Adrenal gland (tissue), 12 donors: ENCODE measurements around the gene PIMREG. TPM values are rescaled to one million over a fixed set of nuclear protein-coding genes. Genes with fewer than 3 reads are reported as not detected.

Source experiments
- DNase-seq, 7 donors: peaks; one replicate each; pipeline ENCODE4 v3.0.0-alpha.2; 2019 to 2020
- H3K27ac ChIP-seq, 5 donors: fragments of 200-600 bp; sonication (generic) in 4 of 5; 1 replicate in 3 of 5; 2 replicates in 2 of 5; pipeline versions ENCODE4 v1.5.1 to v1.8.0; 2016 to 2020; ENCODE audit warnings: mild to moderate bottlenecking in 1 of 5
- H3K27me3 ChIP-seq: fragments of 200-600 bp; 2 replicates; pipeline ENCODE4 v1.8.0; 2021
- H3K36me3 ChIP-seq, 2 donors: fragments of 200-600 bp; replicated peaks in 1 of 2; 1 replicate in 1 of 2; 2 replicates in 1 of 2; pipeline versions ENCODE4 v1.5.1 to v1.8.0; 2018 to 2022
- H3K4me1 ChIP-seq, 2 donors: fragments of 200-600 bp; replicated peaks in 1 of 2; 1 replicate in 1 of 2; 2 replicates in 1 of 2; pipeline versions ENCODE4 v1.5.1 to v1.8.0; 2018 to 2021
- H3K4me3 ChIP-seq, 4 donors: fragments of 200-600 bp; sonication (generic) in 3 of 4; one replicate each; pipeline ENCODE4 v1.5.1; 2016 to 2018
- H3K9me3 ChIP-seq, 3 donors: fragments of 200-600 bp; sonication (generic) in 1 of 3; replicated peaks in 1 of 3; 1 replicate in 2 of 3; 2 replicates in 1 of 3; pipeline versions ENCODE4 v1.5.1 to v1.8.0; 2016 to 2021
- CTCF ChIP-seq, 6 experiments: fragments of 450-650 bp in 4 of 6; fragments of 200-600 bp in 2 of 6; sonication (generic) in 1 of 6; IDR thresholded peaks; 1 replicate in 5 of 6; 2 replicates in 1 of 6; pipeline versions ENCODE4 v1.5.1 to v1.8.0; 2016 to 2021; ENCODE audit warnings: antibody characterized with exemption in 6 of 6, mild to moderate bottlenecking in 2 of 6, moderate library complexity in 1 of 6
- POLR2A ChIP-seq, 2 donors: fragments of 450-650 bp; IDR thresholded peaks; one replicate each; pipeline ENCODE4 v1.6.1; 2017; ENCODE audit warnings: antibody characterized with exemption in 2 of 2, mild to moderate bottlenecking in 2 of 2, moderate library complexity in 1 of 2
- WGBS, 4 donors: extraction: QIAGEN DNeasy Blood & Tissue Kit in 2 of 4; methylation state at CpG; one replicate each; pipeline versions ENCODE4 v1.1.5 to v1.1.7; 2013 to 2017; 5-methylcytosine and 5-hydroxymethylcytosine counted together
- intact Hi-C, 2 donors: fragments of 100-400 bp; cut with DNase I; formaldehyde crosslinking; loops; one replicate each; pipeline versions ENCODE4 v1.14.1 to v1.15.0; 2022 to 2023
- polyA plus RNA-seq, 3 donors: library from polyadenylated mRNA; stranded (reverse); fragments of 200-250 nt in 2 of 3; fragments of 350-450 nt in 1 of 3; fragmentation: Illumina TruSeq in 1 of 3; extraction: RNeasy Lipid Tissue Mini Kit (QIAGEN cat#74804) in 1 of 3; gene quantifications; one replicate each; pipeline ENCODE4 v1.2.3, GENCODE V29; 2013 to 2014
- total RNA-seq, 9 donors: library from RNA; depleted of rRNA in 4 of 9; stranded (reverse); fragments of >200 nt in 4 of 9; fragments of 120-200 nt in 1 of 9; fragmentation: NEBNext Ultra II Directional in 1 of 9; extraction: Animal tissue kit (Norgen Biotek cat#: 25700) in 1 of 9; gene quantifications; one replicate each; pipeline versions ENCODE4 v1.1.0 to v1.2.4, GENCODE V29; 2013 to 2023
- donor health status: healthy with polysubstance abuse.
- donor health status: Bipolar disorder and iron deficiency.
- donor health status: DM: yes; HTN: yes; CAD: no.
- donor health status: DM: no; HTN: no; CAD: no.
- donor health status: DM: no; HTN: no; CAD: no.
- donor health status: DM: yes; HTN: yes; CAD: no.

The PIMREG gene
- total and polyA plus RNA-seq, 12 donors = 0.72 to 8.4 (median 2.5) TPM

GRCh38 chr17:6420173-6420641 is 24.0 kb upstream of the PIMREG start:
- Histone ChIP-seq H3K27me3 (no peaks in the 10 kb centered on the region), H3K36me3 (no peaks in the 10 kb centered on the region), H3K4me3 (no peak overlapping the region), H3K27ac (no peak overlapping the region), H3K4me1 (no peaks in the 10 kb centered on the region), H3K9me3 (no peaks in the 10 kb centered on the region)
- TF ChIP-seq POLR2A (IDR thresholded peaks at IDR 0.05) (no peak), CTCF (IDR thresholded peaks at IDR 0.05) (peak in 1 of 6 experiments; percentile 16)
- intact Hi-C loops = loop anchor here in 1 of 2 donors (10.0 kb wide), 1 partner anchor 715 kb away; no protein-coding TSS in a partner anchor
- DNase-seq = peak in 1 of 7 donors; percentile 13
- WGBS, 4 donors = 22 to 33% (median 27%) methylated on average over 7 to 13 of the region's 13 CpGs

GRCh38 chr17:6421700-6422604 is 22.3 kb upstream of the PIMREG start:
- intact Hi-C loops = loop anchor here in 1 of 2 donors (1.0 to 10.0 kb wide), 2 partner anchors 717 to 832 kb away; no protein-coding TSS in a partner anchor
- Histone ChIP-seq H3K27ac (no peak overlapping the region), H3K27me3 (no peaks in the 10 kb centered on the region), H3K9me3 (no peaks in the 10 kb centered on the region), H3K4me1 (no peaks in the 10 kb centered on the region), H3K4me3 (no peak overlapping the region), H3K36me3 (no peaks in the 10 kb centered on the region)
- 24 to 57% (median 25%) methylated on average over 2 to 13 of the region's 13 CpGs for WGBS, 4 donors
- peak; percentile 76 to 90 (median 83) for DNase-seq
- TF ChIP-seq CTCF (IDR thresholded peaks at IDR 0.05) (peak; percentile 78 to 90 (median 86)), POLR2A (IDR thresholded peaks at IDR 0.05) (no peak)

GRCh38 chr17:6422654-6423241 is 21.5 kb upstream of the PIMREG start:
- TF ChIP-seq CTCF (IDR thresholded peaks at IDR 0.05) (no peak), POLR2A (IDR thresholded peaks at IDR 0.05) (no peak)
- peaks cover 0 to 4% of the 10 kb centered on the region in 2 donors for H3K4me1 ChIP-seq
- no peak overlapping the region for H3K4me3 ChIP-seq
- H3K9me3 ChIP-seq = no peaks in the 10 kb centered on the region
- no peaks in the 10 kb centered on the region for H3K36me3 ChIP-seq
- H3K27me3 ChIP-seq = no peaks in the 10 kb centered on the region
- intact Hi-C loops = loop anchor here in 1 of 2 donors (1.0 to 10.0 kb wide), 2 partner anchors 718 to 832 kb away; no protein-coding TSS in a partner anchor
- no peak for DNase-seq
- H3K27ac ChIP-seq = no peak overlapping the region
- 51 to 61% (median 57%) methylated on average over 9 to 13 of the region's 13 CpGs for WGBS, 4 donors

- Histone ChIP-seq H3K27ac (no peak overlapping the region), H3K9me3 (no peaks in the 10 kb centered on the region), H3K27me3 (no peaks in the 10 kb centered on the region), H3K4me3 (no peak overlapping the region), H3K4me1 (peaks cover 0 to 4% of the 10 kb centered on the region in 2 donors), H3K36me3 (no peaks in the 10 kb centered on the region)
- TF ChIP-seq POLR2A (IDR thresholded peaks at IDR 0.05) (no peak), CTCF (IDR thresholded peaks at IDR 0.05) (no peak)
- no peak for DNase-seq
- 64 to 73% (median 71%) methylated on average over 12 to 14 of the region's 14 CpGs for WGBS, 4 donors
- intact Hi-C loops = loop anchor here in 1 of 2 donors (10.0 kb wide), 1 partner anchor 719 kb away; no protein-coding TSS in a partner anchor
These were observed 20.3 kb upstream of the PIMREG start for GRCh38 chr17:6423931-6424330.
